Stimulated activated CD4-positive, alpha-beta T cell treated with anti-CD3 and anti-CD28 coated beads, Interleukin-1b, Interleukin-23, amount 100 ng/mL, for 4 hours (primary cell): ENCODE measurements around the gene OVOL1.
A peak's percentile ranks its signal among the peaks of the same experiment; 100 is the strongest.
"Not testable (repeated sequence)": the region's sequence is repeated elsewhere in the genome, so short reads cannot be mapped to it uniquely, and the experiment has no call there.

Source experiments
- DNase-seq, 2 donors: peaks; one replicate each; pipeline ENCODE4 v3.0.0-alpha.2; 2020; ENCODE audit warnings: low read depth in 2 of 2

Gene OVOL1

DNA sequence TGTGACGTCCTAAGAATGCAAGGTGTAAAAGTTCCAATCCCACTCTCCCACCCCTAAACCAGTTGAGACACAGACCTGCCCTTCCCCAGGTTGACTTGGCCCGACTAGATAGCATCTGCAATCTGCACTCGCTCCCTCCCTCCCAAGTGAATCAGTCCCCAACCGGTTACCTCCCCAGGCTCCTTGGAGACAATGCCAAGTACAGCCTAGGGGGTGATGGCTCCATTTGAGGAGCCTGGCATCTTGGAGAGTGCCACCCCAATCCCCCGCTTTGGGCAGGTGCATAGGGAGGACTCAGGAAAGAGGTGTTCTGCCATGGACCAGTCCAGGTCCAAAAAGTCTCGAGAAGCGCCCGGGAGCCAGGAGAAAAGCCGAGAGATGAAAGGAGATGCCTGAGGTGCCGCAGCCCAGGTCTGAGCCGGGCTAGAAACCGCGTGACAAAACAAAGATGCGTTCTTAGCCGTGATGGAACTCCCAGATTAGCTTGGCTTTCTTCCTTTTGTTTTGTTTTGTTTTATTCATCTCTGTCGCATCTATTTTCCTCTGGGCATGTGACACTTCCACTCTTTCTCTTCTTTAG lies 28.2 kb downstream of the OVOL1 start:
- DNase-seq: no peak

DNA sequence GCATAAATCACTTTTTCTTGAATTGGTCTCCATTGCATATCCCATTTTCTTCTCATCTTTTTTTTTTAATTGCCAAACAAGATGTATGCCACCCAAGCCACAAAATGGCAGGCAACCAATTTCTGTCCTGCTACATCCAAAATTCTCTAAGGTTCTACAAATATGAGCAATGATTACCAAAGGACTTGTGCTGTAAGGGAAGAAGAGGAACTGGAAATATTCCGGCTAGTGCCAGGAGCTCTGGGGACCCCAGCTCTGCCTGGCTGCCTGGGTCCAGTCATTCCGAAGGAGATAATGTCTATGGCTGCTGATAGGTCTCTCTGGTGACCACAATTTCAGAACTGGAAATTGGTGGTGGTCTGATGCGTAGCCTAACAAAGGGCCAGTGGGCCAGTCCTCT lies 29.8 kb downstream of the OVOL1 start:
- no peak for DNase-seq

DNA sequence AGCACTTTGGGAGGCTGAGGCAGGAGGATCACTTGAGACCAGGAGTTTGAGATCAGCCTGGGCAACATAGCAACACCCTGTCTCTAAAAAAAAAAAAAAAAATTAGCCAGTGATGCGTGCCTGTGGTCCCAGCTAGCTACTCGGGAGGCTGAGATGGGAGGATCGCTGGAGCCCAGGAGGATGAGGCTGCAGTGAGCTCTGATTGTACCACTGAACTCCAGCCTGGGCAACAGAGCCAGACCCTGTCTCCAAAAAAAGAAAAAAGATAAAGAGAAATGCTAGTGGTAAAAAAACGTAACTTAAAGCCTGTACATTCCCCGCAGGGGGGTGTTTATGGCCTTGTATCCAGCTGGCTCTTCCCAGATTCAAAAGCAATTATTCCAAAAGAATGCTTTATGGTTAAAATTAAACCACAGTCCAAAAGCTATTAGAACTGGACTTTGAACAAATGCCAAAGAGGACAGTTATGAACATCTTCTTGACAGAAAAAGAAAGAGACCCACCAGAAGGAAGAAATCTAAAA lies 30.5 kb downstream of the OVOL1 start:
- no peak for DNase-seq

DNA sequence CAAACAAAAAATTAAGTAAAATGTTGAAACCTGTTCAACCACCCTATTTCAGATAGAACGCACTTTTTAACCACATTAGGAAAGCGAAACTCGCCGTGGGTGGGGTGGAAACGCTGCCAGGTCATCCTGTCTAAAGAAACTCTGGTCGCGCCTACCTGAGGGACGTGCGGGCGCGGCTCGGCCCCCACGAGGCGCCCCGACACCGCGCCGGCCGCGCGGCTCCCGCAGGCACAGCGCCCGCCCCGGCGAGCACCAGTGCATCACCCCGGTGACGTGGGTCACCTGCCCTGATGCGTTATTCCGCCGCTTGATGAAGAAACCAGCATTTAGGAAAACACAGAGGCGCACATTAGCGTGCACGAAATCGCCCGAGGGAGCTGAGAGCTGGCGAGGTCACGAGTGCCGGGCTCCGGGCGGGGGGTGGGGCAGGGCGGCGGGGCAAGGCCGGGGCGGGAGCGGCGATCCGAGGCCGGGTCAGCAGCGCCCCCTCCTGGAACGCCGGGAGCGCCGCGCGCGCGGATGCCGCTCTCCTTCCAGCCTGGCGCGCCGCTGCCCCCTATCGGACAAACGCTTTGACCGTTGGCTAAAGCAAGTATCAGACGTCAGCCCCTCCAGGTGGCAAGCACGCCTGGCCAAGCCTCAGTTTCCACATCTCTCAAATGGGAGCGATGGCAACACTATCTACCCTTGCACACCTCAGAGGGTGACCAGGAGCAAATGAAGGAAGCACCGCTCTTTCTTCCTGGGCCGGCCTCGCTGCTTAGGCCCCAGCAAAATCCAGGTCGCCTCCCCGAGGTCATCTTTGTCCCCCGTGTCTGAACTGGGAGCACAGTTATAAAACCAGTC lies 31.2 kb downstream of the OVOL1 start:
- peak; percentile 94 to 95 for DNase-seq

DNA sequence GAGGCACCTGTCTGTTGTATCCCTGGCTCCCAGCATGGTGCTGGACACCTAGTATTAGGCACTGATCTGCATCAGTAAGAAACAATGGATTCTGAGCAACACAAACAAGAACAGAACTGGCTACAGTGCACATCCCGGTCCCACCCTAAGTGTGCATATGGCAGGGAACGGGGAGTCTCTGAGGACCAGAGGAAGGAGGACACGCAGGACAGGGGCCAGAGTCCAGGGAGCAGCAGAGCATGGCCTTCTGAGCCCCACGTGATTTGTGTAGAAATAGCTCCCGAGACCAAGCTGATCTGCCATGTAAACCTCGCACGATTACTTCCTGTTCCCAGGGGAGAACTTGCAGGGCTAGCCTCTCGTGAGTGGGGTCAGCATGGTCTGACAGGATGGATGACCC lies 34.2 kb downstream of the OVOL1 start:
- DNase-seq: no peak

DNA sequence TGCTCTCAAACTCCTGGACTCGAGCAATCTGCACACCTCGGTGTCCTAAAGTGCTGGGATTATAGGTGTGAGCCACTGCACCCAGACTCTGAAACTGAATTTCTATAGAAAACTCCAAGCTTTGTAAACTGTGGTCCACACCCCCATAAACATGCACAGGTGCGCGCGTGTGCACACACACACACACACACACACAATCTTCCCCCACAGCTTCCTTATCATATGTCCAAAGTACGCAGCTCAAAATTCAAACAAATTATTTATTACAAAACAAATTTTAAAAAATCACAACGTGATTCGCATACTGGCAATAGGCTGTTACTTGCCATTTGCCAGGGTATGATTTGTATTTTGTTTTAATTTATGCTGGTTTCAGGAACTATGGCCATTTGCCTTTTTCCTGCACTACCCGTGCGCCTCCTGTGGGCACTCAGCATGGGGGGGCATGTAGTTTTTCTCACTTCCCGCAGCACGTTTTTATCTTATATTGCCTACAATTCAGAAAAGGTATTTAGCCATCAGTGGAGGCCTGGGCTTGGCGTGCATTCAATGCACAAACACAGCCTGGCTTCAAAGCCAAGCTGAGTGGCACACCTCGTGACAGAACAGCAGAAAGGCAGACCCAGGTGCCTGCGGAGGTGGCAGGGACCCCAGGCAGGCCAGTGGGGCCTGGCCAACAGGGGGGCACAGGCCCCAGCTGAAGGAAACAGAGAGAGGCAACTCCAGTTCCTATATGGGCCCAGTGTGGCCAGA lies 36.1 kb downstream of the OVOL1 start:
- DNase-seq: no peak

DNA sequence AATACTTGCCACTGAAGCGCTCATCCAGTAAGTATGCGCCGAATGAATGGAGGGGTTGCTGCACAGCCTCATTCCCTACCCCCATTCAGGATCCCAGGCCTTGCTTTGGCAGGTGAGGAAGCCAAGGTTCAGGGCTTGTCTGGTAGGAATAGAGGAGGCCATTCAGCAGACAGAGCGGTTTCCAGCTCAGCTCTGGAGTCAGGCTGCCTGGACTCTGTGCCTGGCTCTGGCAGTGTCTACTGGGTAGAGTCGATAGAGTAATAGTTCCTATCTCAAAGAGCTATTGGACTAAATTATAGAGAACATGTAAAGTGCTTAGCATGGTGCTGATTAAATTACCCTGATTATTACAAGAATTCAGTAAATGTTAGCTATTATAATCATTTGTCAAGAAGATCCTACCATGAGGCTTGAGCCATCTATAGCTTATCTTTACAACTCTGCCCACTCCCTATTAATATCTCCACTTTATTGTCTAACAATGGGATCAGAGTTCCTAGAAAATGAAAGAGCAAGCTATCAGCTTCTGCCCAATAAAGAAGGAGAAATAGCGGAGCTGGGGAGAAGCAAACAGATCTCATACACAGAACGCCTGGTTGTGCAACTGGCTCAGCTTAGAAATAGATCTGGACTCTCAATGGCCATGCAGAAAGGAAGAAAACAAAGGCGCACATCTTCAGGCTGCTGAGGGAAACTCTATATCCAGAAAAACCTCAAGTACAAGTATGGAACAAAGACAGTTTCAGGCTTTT lies 40.3 kb downstream of the OVOL1 start:
- no peak for DNase-seq

DNA sequence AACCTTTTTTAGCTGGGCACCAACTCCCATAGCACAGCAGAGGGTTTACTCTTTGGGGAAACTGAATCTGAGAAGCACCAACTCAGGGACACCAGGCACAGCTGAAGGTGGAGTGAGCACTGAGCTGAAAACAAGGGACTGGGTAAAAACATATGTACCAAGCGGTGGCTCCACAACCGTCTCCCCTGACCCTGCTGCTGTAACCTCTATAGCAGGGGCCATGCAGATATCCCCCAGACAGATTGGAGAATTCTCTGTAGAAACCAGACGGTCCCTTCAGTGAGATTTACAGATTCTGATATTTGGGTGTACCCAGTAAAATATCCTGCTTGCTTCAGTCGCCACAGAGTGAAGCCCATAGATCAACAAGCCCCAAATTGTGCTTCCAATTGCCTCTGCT lies 42.6 kb downstream of the OVOL1 start:
- DNase-seq: no peak

DNA sequence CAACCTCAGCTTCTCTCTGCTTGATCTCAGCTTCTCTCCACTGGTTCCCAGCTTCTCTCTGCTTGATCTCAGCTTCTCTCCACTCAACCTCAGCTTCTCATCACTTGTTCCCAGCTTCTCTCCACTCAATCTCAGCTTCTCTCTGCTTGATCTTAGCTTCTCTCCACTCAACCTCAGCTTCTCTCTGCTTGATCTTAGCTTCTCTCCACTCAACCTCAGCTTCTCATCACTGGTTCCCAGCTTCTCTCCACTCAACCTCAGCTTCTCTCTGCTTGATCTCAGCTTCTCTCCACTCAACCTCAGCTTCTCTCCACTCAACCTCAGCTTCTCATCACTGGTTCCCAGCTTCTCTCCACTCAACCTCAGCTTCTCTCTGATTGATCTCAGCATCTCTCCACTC lies 45.4 kb downstream of the OVOL1 start:
- DNase-seq: not testable (repeated sequence)

DNA sequence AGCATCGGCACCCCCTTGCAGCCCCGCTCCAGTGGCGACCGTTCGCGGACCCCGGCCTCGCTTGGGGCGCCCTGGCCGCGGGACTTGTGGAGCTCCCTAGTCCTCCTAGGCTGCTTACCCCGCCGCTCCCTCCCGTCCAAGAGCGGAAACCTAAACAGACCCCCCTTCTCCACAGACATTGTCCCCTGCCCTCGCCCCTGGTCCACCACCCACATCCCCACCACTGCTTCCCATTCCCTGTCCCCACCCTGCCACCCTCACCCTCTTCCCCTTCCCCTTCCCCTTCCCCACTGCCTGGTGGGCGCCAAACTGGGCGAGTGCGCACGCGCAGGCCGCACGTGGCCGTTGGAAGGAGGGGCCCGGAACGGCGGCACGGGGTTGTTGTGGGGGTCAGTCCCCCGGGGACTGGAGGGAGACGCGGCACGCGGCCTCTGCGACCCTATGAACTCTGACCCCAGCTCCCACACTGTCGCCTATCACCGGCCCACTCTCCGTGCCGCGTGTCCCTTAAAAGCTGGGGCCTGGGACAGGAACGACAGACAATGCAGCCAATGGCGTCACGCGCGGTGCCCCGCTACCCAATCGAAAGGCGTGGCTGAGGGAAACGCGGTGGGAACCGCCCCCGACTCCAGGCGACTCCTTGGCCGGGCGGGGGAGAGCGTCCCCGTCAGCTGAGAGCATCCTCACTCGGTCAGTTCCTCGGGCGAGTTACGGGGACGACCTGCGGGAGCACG lies 46.6 kb downstream of the OVOL1 start, which contains the start of gene SNX32:
Gene SNX32, plus strand, starts transcription at position 667 of the 734 bp plus-strand sequence. CDS start 103 bp downstream, outside the sequence.
- DNase-seq: peak; percentile 90 to 93

DNA sequence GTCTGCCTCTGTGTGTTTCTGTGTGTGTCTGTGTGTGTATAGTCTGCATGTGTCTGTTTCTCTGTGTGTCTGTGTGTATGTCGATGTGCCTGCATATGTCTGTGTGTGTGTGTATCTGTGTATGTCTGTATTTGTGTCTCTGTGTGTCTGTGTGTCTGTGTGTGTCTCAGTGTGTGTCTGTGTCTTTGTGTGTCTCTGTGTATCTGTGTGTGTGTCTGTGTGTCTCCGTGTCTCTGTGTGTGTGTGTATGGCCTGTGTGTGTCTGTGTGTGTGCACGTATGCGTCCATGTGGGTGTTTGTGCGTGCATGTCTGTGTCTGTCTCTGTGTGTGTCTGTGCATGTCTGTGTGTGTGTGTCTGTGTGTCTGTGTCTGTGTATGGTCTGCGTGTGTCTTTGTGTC lies 47.3 kb downstream of the OVOL1 start:
- no peak for DNase-seq

DNA sequence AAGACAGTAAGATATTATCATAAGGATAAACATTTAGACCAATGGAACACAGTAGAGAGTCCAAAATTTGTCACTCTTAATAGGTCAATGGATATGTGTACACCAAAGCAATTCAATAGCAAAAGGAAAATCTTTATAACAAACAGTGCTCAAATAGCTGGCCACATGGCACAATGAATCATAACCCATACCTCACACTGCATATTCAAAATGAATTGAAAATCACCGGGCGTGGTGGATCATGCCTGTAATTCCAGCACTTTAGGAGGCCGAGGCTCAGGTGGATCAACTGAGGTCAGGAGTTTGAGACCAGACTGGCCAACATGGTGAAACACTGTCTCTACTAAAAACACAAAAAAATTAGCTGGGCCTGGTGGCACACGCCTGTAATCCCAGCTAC lies 55.3 kb downstream of the OVOL1 start:
- DNase-seq: no peak

DNA sequence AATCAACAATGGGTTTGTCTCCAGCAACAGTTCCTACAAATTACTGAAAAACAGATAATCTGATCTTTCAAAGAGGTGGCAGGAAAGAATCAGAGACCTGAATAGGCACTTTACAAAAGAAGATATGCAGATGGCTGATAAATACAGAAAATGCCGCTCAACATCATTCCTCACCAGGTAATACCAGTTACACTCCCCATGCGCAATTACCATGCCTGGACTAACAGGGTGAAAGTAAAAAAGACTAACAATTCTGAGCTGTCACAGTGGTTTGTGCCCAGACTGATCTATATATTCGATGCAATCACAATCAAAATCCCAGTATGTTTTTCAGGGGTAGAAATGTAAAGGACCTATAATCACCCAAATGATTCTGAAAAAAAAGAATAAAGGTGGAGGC lies 56.9 kb downstream of the OVOL1 start:
- no peak for DNase-seq

DNA sequence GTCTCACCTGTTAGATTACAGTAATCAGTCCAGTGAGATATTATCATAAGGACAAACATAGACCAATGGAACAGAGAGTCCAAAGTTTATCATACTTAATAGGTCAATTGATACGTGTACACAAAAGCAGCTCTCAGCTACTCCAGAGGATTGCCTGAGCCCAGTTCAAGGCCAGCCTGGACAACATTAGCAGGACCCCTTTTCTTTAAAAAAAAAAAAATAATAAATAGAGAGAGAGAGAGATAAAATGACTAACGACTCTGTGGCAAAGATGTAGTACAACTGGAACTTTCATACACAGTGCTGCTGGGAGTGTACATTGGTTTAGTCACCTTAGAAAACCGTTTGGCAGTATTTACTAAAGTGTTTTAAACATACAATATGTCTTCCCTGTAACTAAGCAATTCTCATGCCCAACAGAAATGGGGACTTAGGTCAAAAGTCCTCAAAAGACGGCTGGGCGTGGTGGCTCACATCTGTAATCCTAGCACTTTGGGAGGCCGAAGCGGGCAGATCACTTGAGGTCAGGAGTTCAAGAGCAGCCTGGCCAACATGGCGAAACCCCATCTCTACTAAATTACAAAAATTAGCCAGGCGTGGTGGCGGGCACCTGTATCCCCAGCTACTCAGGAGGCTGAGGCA lies 57.5 kb downstream of the OVOL1 start:
- no peak for DNase-seq
